Mesenchymal stem cell (in vitro differentiated cells and primary cell): ENCODE data around the gene TBC1D16.

ENCODE experiments used
- DNase-seq: peaks from one replicate; pipeline ENCODE4 v3.0.0-alpha.2; 2013
- H2AFZ ChIP-seq: one replicate; pipeline ENCODE4 v1.6.1; 2013; ENCODE audit warnings: low read depth, mild to moderate bottlenecking, control low read depth, inconsistent platforms, low read length, moderate library complexity
- H2AK5ac ChIP-seq: 2 replicates; pipeline ENCODE4 v1.6.1; 2013; ENCODE audit warnings: low read length, moderate library complexity, mild to moderate bottlenecking, inconsistent platforms; ENCODE audit not compliant: severe bottlenecking
- H2BK120ac ChIP-seq: one replicate; pipeline ENCODE4 v1.6.1; 2013; ENCODE audit warnings: low read depth, mild to moderate bottlenecking, inconsistent platforms, low read length, moderate library complexity
- H2BK12ac ChIP-seq, 2 experiments: one replicate each; pipeline ENCODE4 v1.6.1; 2013; ENCODE audit warnings: inconsistent platforms in 2 of 2, low read length in 2 of 2, mild to moderate bottlenecking in 2 of 2, moderate library complexity in 2 of 2, control low read depth in 1 of 2
- H2BK15ac ChIP-seq: one replicate; pipeline ENCODE4 v1.6.1; 2013; ENCODE audit warnings: mild to moderate bottlenecking, low read depth, inconsistent platforms; ENCODE audit not compliant: poor library complexity, severe bottlenecking
- H2BK5ac ChIP-seq: 2 replicates; pipeline ENCODE4 v1.6.1; 2013; ENCODE audit warnings: low read depth, mild to moderate bottlenecking, low read length, control low read depth, inconsistent platforms; ENCODE audit not compliant: poor library complexity, severe bottlenecking
- H3K14ac ChIP-seq, 2 experiments: one replicate each; pipeline ENCODE4 v1.6.1; 2013; ENCODE audit warnings: inconsistent platforms in 2 of 2, low read length in 2 of 2, control low read depth in 1 of 2, mild to moderate bottlenecking in 1 of 2, moderate library complexity in 1 of 2
- H3K18ac ChIP-seq, 2 experiments: one replicate each; pipeline ENCODE4 v1.6.1; 2013; ENCODE audit warnings: inconsistent platforms in 2 of 2, low read length in 2 of 2, control low read depth in 1 of 2, low read depth in 1 of 2, mild to moderate bottlenecking in 1 of 2
- H3K23ac ChIP-seq, 2 experiments: one replicate each; pipeline ENCODE4 v1.6.1; 2013; ENCODE audit warnings: inconsistent platforms in 2 of 2, low read length in 2 of 2, mild to moderate bottlenecking in 2 of 2, moderate library complexity in 2 of 2, control low read depth in 1 of 2
- H3K27ac ChIP-seq: 2 replicates; pipeline ENCODE4 v1.5.1; 2013; ENCODE audit warnings: mild to moderate bottlenecking, moderate library complexity, low read length, control low read depth, inconsistent platforms; ENCODE audit not compliant: poor library complexity, severe bottlenecking
- H3K27me3 ChIP-seq, 2 experiments: 2 replicates each; pipeline versions ENCODE4 v1.6.1 to v1.7.0; 2013; ENCODE audit warnings: low read length in 2 of 2, mild to moderate bottlenecking in 2 of 2, moderate library complexity in 2 of 2, control low read depth in 1 of 2, inconsistent platforms in 1 of 2; ENCODE audit not compliant: control insufficient read depth in 1 of 2, insufficient read depth in 1 of 2
- H3K36me3 ChIP-seq, 2 experiments: 2 replicates each; pipeline versions ENCODE4 v1.6.1 to v1.7.0; 2013; ENCODE audit warnings: low read length in 2 of 2, control low read depth in 1 of 2, inconsistent platforms in 1 of 2, low read depth in 1 of 2, mild to moderate bottlenecking in 1 of 2; ENCODE audit not compliant: insufficient read depth in 2 of 2, control insufficient read depth in 1 of 2
- H3K4ac ChIP-seq, 2 experiments: one replicate each; pipeline ENCODE4 v1.6.1; 2013; ENCODE audit warnings: inconsistent platforms in 2 of 2, low read length in 2 of 2, mild to moderate bottlenecking in 2 of 2, moderate library complexity in 2 of 2, control low read depth in 1 of 2, low read depth in 1 of 2
- H3K4me1 ChIP-seq: 2 replicates; pipeline ENCODE4 v1.6.1; 2013; ENCODE audit warnings: low read depth, low read length, control low read depth; ENCODE audit not compliant: control insufficient read depth, insufficient read depth
- H3K4me2 ChIP-seq: 2 replicates; pipeline ENCODE4 v1.6.1; 2013; ENCODE audit warnings: low read length, mild to moderate bottlenecking, inconsistent platforms; ENCODE audit not compliant: poor library complexity, severe bottlenecking
- H3K4me3 ChIP-seq, 2 experiments: 2 replicates each; pipeline versions ENCODE4 v1.5.1 to v1.7.0; 2013; ENCODE audit warnings: low read length in 2 of 2, mild to moderate bottlenecking in 2 of 2, control low read depth in 1 of 2, low read depth in 1 of 2; ENCODE audit not compliant: insufficient read depth in 1 of 2
- H3K79me1 ChIP-seq: replicated peaks from 2 replicates; pipeline ENCODE4 v1.6.1; 2013; ENCODE audit warnings: mild to moderate bottlenecking, control low read depth, low read length, inconsistent platforms; ENCODE audit not compliant: poor library complexity, severe bottlenecking
- H3K9ac ChIP-seq: 2 replicates; pipeline ENCODE4 v1.7.0; 2013; ENCODE audit warnings: mild to moderate bottlenecking, low read length, moderate library complexity
- H3K9me3 ChIP-seq: 2 replicates; pipeline ENCODE4 v1.7.0; 2013; ENCODE audit warnings: mild to moderate bottlenecking, low read length; ENCODE audit not compliant: control insufficient read depth
- H4K8ac ChIP-seq: one replicate; pipeline ENCODE4 v1.6.1; 2013; ENCODE audit warnings: inconsistent platforms, mild to moderate bottlenecking, low read length, moderate library complexity
- H4K91ac ChIP-seq: one replicate; pipeline ENCODE4 v1.6.1; 2013; ENCODE audit warnings: mild to moderate bottlenecking, low read length, inconsistent platforms
- WGBS: methylation state at CpG from one replicate; pipeline ENCODE4 v1.1.7; 2013; ENCODE audit warnings: mixed read lengths; 5-methylcytosine and 5-hydroxymethylcytosine counted together

The TBC1D16 gene

DNA sequence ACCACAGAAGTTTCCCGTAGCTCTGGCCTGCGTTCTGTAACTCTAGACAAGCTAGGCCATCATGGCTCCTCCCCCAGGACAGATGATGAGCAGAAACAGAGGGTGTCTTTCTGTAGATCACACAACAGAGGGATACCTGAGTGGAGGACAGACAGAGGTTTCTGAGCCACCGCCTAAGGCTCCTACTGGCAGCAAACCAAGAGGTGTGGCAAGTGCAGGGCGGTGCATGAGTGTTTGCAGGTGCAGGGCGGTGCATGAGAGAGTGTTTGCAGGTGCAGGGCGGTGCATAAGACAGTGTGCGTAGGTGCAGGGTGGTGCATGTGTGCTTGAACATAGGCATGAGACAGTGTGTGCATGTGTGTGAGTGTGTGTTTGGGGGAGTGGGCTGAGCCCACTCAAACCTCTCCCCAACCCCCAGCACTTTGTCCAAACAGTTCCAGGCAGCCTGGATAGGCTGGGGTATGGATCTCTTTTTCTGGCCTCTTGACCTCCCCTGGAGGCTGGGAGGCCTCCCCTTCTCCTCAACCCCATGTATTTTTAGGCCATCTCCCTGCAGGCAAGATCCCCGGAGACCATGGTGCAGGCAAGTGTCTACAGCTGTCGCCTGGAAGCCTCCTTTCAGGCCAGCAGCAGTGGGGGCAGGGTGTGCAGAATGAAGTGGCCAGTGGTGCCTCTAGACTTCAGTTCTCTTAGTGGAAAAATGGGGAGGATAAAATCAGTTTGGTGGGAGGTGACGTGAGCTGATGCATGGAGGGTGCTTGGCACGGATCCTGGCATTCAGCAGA lies 143.0 kb downstream of the TBC1D16 start:
- H3K18ac ChIP-seq = no peak overlapping the region
- no peak for DNase-seq
- H3K9me3 ChIP-seq = no peaks in the 10 kb centered on the region
- H3K9ac ChIP-seq = no peak overlapping the region
- no peaks in the 10 kb centered on the region for H3K79me1 ChIP-seq
- H2BK120ac ChIP-seq = no peak overlapping the region
- no peak overlapping the region for H3K14ac ChIP-seq
- no peak overlapping the region for H4K91ac ChIP-seq
- no peak overlapping the region for H2AFZ ChIP-seq
- H3K27ac ChIP-seq = no peak overlapping the region
- no peak overlapping the region for H2BK15ac ChIP-seq
- H3K27me3 ChIP-seq = peaks cover 31 to 66% of the 10 kb centered on the region in 2 experiments
- H3K4me3 ChIP-seq = no peak overlapping the region
- no peak overlapping the region for H2AK5ac ChIP-seq
- no peak overlapping the region for H3K23ac ChIP-seq
- H3K4ac ChIP-seq = no peak overlapping the region
- H2BK12ac ChIP-seq = no peak overlapping the region
- H2BK5ac ChIP-seq = no peak overlapping the region
- no peak overlapping the region for H3K4me2 ChIP-seq
- no peaks in the 10 kb centered on the region for H3K36me3 ChIP-seq
- whole genome bisulfite sequencing = 85% methylated on average over 11 of the region's 11 CpGs
- H4K8ac ChIP-seq = no peak overlapping the region
- H3K4me1 ChIP-seq = no peaks in the 10 kb centered on the region

DNA sequence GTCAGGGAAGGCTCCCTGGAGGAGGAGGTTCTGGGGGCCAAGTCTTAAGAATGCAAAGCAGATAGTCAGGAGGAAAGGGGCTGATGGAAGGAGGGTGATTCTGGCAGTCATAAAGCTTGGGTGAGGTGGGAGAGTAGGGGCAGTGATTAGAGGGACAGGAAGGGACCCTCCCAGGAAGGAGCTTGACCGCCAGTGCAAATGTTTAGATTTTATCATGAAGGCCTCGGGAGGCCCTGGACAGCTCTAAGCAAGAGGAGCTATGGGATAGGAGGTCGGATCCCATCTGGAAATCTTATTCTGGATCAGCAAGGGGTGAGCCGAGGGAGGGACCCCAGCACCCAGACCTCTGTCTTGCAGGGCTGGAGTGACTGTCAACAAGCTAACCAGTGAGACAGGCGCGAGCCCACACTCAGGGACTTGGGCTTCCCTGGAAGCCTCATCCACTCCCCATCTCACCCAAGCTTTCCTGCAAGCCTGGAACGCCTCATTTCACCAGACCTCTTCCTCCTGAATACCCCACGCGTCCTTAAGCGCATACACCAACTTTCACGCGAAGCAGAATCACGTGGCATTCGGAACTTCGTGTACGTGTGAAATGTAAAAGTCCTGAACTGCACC lies 144.4 kb downstream of the TBC1D16 start:
- Histone ChIP-seq H3K4me2 (no peak overlapping the region), H3K9ac (no peak overlapping the region), H2BK5ac (no peak overlapping the region), H2BK12ac (no peak overlapping the region), H3K14ac (no peak overlapping the region), H3K4me1 (no peaks in the 10 kb centered on the region), H3K4me3 (no peak overlapping the region), H2AK5ac (no peak overlapping the region), H3K36me3 (no peaks in the 10 kb centered on the region), H4K91ac (no peak overlapping the region), H3K27me3 (peaks cover 37 to 70% of the 10 kb centered on the region in 2 experiments), H2BK120ac (no peak overlapping the region), H3K27ac (no peak overlapping the region), H3K9me3 (no peaks in the 10 kb centered on the region), H2AFZ (no peak overlapping the region), H2BK15ac (no peak overlapping the region), H3K4ac (no peak overlapping the region), H4K8ac (no peak overlapping the region), H3K18ac (no peak overlapping the region), H3K79me1 (no peaks in the 10 kb centered on the region), H3K23ac (no peak overlapping the region)
- WGBS = 79% methylated on average over 16 of the region's 16 CpGs
- DNase-seq = no peak

DNA sequence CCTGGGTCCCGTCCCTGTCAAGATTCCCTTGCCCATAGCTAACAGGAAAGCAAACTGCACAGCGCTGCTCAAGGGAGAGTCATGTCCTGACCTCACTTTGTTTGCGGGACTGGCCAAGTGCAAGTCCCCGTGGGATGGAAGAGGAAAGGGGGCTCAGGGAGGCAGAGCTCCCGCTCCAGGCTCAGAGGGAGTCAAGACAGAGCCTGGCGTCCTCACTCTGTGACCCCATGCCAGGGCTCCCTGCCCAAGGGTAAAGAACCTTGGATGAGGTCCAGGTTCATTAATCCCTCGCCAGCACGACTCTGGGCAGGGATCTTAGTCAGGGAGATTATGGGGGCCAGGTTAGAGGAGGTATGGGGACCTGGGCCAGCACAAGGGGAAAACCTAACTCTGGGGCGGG lies 145.0 kb downstream of the TBC1D16 start:
- Histone ChIP-seq H3K23ac (no peak overlapping the region), H2BK5ac (no peak overlapping the region), H2AFZ (no peak overlapping the region), H4K8ac (no peak overlapping the region), H3K36me3 (no peaks in the 10 kb centered on the region), H2AK5ac (no peak overlapping the region), H3K18ac (no peak overlapping the region), H3K79me1 (no peaks in the 10 kb centered on the region), H3K27ac (no peak overlapping the region), H3K9ac (no peak overlapping the region), H3K4ac (no peak overlapping the region), H3K4me1 (no peaks in the 10 kb centered on the region), H3K4me3 (no peak overlapping the region), H2BK15ac (no peak overlapping the region), H3K9me3 (no peaks in the 10 kb centered on the region), H3K4me2 (no peak overlapping the region), H3K14ac (no peak overlapping the region), H3K27me3 (peaks cover 35 to 73% of the 10 kb centered on the region in 2 experiments), H2BK12ac (no peak overlapping the region), H4K91ac (no peak overlapping the region), H2BK120ac (no peak overlapping the region)
- no peak for DNase-seq
- WGBS = 84% methylated on average over 9 of the region's 9 CpGs

DNA sequence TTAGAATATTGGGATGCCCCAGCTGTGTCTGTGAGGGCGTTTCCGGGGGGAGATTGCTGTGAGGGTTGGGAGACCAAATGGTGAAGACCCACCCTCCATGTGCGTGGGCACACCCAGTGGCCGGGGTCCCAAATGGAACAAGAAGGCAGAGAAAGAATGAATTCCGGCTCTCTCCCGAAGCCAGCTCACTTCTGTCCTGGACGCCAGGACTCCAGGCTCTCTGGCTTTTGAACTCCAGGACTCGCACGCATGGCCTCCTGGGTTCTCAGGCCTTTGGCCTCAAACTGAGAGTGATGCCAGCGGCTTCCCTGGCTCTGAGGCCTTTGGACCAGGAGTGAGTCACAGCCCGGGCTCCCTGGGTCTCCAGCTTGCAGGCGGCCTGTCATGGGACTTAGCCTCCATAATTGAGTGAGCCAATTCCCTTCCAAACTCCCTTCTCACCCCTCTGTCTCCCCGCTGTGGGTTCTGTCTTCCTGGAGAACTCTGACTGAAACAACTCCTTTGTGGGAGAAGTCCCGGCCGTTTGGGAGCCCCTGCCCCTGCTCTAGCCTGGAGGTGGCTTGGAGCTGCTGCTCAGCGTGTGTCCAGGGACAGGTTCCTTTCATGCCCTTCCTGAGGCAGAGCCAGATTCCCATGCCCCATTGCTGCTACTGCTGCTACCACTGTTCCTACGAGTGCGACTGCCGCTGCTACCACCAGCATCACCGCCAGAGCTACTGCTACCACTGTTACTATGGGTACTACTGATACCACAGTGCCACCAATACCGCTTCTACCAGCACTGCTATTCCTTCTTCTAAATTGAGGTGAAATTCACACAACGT lies 146.6 kb downstream of the TBC1D16 start:
- Histone ChIP-seq H3K9me3 (no peaks in the 10 kb centered on the region), H2BK12ac (peak overlapping the region in 1 of 2 experiments; percentile 81), H3K4ac (no peak overlapping the region), H2BK15ac (no peak overlapping the region), H2AFZ (no peak overlapping the region), H2BK5ac (no peak overlapping the region), H2AK5ac (no peak overlapping the region), H3K23ac (no peak overlapping the region), H3K4me1 (no peaks in the 10 kb centered on the region), H3K27ac (no peak overlapping the region), H2BK120ac (no peak overlapping the region), H3K14ac (peak overlapping the region in 1 of 2 experiments; percentile 44), H3K4me3 (no peak overlapping the region), H3K36me3 (no peaks in the 10 kb centered on the region), H4K8ac (peak overlapping the region; percentile 39), H3K4me2 (no peak overlapping the region), H3K27me3 (peaks cover 33 to 72% of the 10 kb centered on the region in 2 experiments), H3K9ac (no peak overlapping the region), H3K18ac (peak overlapping the region in 1 of 2 experiments; percentile 48), H3K79me1 (no peaks in the 10 kb centered on the region), H4K91ac (no peak overlapping the region)
- DNase-seq = no peak
- WGBS = 89% methylated on average over 22 of the region's 22 CpGs
